KBM-7 (cell line): Measurements from ENCODE around the gene ABCA3.

ENCODE experiments used
- DNase-seq: peaks from one replicate; pipeline ENCODE4 v3.0.0-alpha.2; 2015
- in situ Hi-C: fragments of 300-500 bp; cut with MboI; formaldehyde crosslinking; loops from 2 replicates; pipeline ENCODE4 v1.14.3; 2020; ENCODE audit warnings: low sequenced_read_pairs, low pct_unique_long_range_greater_than_20kb, mixed read lengths

Gene ABCA3

DNA sequence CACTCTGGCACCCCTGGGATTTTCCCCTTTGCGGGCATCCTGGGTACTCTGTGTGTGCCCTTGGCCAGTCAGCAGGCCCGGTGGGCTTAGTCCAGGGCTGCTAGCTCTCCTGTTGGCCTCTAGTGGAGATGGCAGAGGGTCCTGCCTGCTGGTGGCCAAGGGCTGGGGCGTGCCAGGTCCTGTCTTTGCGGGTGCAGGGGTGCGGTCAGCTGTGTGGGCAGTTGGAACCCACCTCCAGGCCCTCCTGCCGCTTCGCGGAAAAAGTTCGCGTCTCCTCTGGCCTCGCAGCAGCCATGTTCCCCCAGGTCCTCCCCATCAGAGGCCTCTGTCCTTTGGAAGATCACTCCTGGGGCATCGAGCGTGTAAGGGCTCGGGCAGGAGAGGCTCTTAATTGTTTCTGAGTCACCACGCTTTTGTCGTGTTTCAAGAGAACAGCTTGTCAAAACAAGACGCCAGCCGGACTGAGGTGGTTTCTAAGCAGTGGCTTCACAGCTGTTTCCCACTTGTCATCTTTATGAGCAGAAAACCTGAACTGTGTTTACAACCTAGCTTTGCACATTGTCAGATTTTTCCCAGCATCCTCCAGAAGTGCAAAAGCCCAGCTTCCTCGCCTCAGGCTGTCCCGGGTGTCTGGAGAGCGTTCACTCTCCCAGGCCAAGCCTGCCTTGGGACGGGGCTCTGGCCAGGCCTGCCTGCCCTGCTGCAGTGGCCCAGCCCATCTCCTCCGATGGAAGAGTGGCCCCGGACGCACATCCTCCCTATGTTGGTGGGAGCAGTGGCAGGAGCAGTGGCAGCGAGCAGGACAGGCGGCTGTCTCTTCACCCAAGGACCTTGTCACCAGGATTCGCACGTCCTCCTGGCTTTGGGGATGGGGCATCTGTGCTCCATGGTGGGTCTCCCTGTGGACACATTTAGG, 109.3 kb downstream of the ABCA3 start:
- DNase-seq: no peak
- in situ Hi-C loops: no loop called here

DNA sequence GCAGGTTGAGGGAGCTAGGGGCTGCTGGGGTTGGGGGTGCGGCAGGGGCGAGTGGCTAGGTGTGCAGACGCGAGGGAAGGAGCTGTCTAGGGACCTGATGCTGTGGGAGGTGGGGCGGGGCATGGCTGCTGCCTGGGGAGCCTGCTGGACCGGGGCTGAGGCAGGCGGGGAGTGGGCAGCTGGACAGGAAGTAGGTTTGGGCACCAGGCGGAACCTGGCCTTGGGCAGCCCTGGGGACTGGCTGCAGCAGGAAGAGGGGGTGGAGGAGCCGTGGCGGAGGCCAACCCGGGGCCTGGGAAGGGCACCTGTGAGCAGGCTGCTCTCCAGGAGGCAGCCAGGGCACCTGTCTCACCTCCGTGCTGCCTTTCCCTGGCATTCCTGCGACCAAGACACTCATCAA, 110.2 kb downstream of the ABCA3 start:
- no peak for DNase-seq
- in situ Hi-C loops: no loop called here

DNA sequence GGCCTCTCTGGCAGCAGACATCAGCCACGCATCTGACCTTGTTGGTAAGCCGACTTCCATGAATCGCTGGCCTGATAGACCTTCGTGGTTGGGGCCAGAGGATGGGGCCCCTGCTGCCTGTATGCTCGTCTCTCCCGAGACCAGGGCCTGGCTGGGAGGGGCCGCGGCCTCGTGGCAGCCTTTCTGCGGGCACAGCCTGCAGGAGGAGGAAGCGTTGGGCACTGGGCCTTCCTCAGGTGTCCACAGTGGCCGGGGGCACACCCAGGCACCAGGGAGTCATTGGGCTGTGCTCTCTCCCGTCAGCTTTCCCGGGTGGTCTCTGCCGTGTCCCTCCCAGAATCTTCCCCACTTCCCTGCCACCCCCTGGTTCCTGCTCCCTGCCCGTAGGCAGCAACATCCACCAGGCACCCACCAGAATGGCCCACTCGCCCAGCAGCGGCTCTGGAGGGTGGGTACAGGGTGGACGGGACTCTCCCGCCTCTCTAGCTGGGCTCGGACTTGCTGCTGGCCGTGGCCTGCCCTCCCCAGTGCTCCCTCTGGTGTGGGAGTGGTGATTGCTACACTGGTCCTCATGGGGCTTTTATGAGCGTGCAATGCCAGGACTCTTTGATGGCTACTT, 110.8 kb downstream of the ABCA3 start:
- in situ Hi-C loops: no loop called here
- no peak for DNase-seq

DNA sequence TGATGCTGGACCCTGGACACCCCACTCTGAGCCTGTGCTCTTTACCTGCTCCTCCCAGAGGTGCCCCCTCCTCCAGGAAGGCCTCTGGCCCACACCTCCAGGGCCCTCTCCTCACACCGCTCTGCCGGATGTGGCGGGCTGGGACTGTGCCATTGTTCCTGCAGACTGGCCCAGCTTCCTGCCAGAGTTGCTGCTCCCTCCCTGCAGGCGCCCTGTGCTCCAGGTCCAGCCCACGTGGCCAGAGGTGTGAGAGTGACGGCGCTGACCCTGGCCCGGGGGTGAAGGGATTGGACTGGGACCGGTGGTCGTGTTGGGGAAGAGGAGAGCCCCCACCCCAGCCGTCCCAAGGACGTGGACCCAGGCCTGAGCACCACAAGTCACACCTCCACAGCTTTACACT, 111.4 kb downstream of the ABCA3 start:
- in situ Hi-C loops: no loop called here
- no peak for DNase-seq

DNA sequence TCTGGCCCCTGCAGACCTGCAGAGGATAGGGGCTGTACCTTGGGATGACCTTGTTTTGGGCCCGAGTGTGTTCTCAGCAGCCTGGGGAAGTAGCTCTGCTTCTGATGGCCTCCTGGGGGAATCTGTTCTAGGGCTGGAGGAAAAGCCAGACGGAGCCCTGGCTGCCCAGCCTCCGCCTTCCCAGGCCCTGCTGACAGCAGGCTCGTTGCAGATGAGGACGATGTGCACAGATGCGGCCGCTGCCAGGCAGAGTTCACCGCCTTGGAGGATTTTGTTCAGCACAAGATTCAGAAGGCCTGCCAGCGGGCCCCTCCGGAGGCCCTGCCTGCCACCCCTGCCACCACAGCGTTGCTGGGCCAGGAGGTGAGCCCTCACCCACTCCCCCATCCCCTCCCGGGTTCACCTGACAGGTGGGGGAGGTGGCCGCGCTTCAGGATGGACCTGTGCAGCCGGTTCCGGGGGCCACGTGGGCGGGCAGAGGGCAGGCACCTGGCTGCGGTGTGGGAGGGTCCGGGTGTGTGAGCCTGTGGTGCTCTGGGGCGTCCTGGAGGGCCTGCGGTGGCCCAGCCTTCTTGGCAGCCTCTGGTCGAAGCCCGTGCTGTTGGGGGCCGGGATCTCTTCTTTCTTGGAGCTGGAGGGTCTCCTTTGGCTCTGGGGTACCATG, 112.2 kb downstream of the ABCA3 start:
- DNase-seq: no peak
- in situ Hi-C loops: no loop called here

DNA sequence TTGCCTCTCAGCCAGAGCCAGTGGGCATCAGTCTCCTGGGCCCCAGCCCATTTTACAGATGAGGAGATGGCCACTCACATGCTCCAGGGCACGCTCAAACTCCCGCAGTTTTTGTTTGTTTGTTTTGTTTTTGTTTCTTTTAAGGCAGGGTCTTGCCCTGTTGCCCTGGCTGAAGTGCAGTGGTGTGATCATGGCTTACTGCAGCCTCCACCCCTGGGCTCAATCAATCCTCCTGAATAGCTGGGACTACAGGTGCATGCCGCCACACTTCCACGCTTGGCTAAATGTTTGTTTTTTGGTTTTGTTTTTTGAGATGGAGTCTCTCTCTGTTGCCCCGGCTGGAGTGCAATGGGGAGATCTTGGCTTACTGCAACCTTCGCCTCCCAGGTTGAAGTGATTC, 113.6 kb downstream of the ABCA3 start:
- no peak for DNase-seq
- in situ Hi-C loops: no loop called here

DNA sequence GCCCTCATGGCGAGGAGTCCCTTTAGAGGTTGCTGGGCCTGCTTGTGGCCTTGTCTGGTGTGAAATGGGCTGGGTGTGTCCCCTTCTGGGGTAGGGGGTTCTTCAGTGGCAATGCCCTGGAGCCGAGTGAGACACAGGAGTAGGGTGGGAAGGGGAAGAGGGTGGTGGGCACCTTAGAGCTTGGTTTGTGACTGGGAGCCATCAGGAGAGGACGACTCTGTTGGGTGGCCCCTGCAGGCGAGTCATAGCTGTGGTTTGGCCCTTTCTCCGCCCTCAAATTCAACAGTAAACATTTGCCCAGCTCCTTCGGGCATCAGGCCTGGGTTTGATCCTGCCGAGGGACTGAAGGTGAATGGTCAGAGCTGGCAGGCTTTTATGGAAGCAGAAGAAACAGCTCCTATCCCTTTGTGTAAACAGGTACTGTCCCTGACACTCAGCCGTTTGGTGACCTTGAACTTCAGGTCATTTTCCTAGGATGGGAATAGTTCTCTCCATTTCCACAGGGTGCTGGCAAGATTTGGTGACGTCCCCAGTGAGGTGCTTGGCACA, 114.2 kb downstream of the ABCA3 start:
- DNase-seq: no peak
- in situ Hi-C loops: no loop called here
